Measurements from ENCODE around the gene PTPRK.

- no peak for TF ChIP-seq CTCF (conservative IDR thresholded peaks at IDR 0.05)
- no peak for TF ChIP-seq ZFX (IDR thresholded peaks at IDR 0.05)
Measured at GRCh38 chr6:128335963-128336362, 184.4 kb downstream of the PTPRK start.
